HG03354 (cell line): ENCODE measurements around the gene DLST.

Source experiments
- ATAC-seq: cut with Tn5 transposase; IDR thresholded peaks from one replicate; pipeline ENCODE4 v1.9.1; 2021; ENCODE audit warnings: mild to moderate bottlenecking; ENCODE audit not compliant: unreplicated experiment, poor library complexity, severe bottlenecking

Gene DLST

GRCh38 chr14:74881431-74882102 is at the start of gene DLST:
TSS of gene DLST (plus strand) at chr14:74881916. CDS start at chr14:74881954, 38 bp downstream.
- ATAC-seq = peak; percentile 93

- ATAC-seq = no peak
These were observed 48.9 kb upstream of the DLST start for GRCh38 chr14:74832849-74833248.

GRCh38 chr14:74834692-74835392 is 46.9 kb upstream of the DLST start:
- ATAC-seq = no peak

GRCh38 chr14:74835645-74836250 is 46.0 kb upstream of the DLST start:
- peak; percentile 40 for ATAC-seq

GRCh38 chr14:74836251-74836960 is 45.3 kb upstream of the DLST start:
- ATAC-seq = no peak

- ATAC-seq = no peak
These were observed 43.5 kb upstream of the DLST start for GRCh38 chr14:74838166-74838565.

- peak; percentile 35 for ATAC-seq
These were observed 41.1 kb upstream of the DLST start for GRCh38 chr14:74840603-74841030.

- peak; percentile 90 for ATAC-seq
These were observed 40.2 kb upstream of the DLST start for GRCh38 chr14:74841230-74842207.

GRCh38 chr14:74843653-74844052 is 38.1 kb upstream of the DLST start:
- ATAC-seq = no peak

- ATAC-seq = no peak
These were observed 35.5 kb upstream of the DLST start for GRCh38 chr14:74846168-74846567.

GRCh38 chr14:74846968-74847665 is 34.6 kb upstream of the DLST start:
- no peak for ATAC-seq

GRCh38 chr14:74848768-74849167 is 32.9 kb upstream of the DLST start:
- ATAC-seq = no peak

- no peak for ATAC-seq
These were observed 28.7 kb upstream of the DLST start for GRCh38 chr14:74852922-74853530.

- ATAC-seq = no peak
These were observed 28.1 kb upstream of the DLST start for GRCh38 chr14:74853581-74853980.

GRCh38 chr14:74855021-74855420 is 26.7 kb upstream of the DLST start:
- no peak for ATAC-seq

- ATAC-seq = no peak
These were observed 25.8 kb upstream of the DLST start for GRCh38 chr14:74855945-74856344.

GRCh38 chr14:74856366-74856765 is 25.4 kb upstream of the DLST start:
- ATAC-seq = no peak

- ATAC-seq = no peak
These were observed 23.7 kb upstream of the DLST start for GRCh38 chr14:74858022-74858421.
